ENCODE data around the gene SYNPR. TPM values are rescaled to one million over a fixed set of nuclear protein-coding genes. Genes with fewer than 3 reads are reported as not detected.
A peak's percentile ranks its signal among the peaks of the same experiment; 100 is the strongest.

SYNPR gene
- polyA plus RNA-seq, 12 donors: 0.07 to 0.11 TPM; not detected in 10

- no peak for DNase-seq
Observed at GRCh38 chr3:63303238-63303637, 25.1 kb downstream of the SYNPR start.

GRCh38 chr3:63304421-63304820 lies 26.3 kb downstream of the SYNPR start:
- no peak for DNase-seq

- no peak for DNase-seq
Observed at GRCh38 chr3:63308072-63308471, 30.0 kb downstream of the SYNPR start.

GRCh38 chr3:63309768-63310167 lies 31.7 kb downstream of the SYNPR start:
- no peak for DNase-seq

GRCh38 chr3:63323766-63324165 lies 45.7 kb downstream of the SYNPR start:
- no peak for DNase-seq

- no peak for DNase-seq
Observed at GRCh38 chr3:63324621-63325020, 46.5 kb downstream of the SYNPR start.

- DNase-seq: no peak
Observed at GRCh38 chr3:63325386-63325785, 47.3 kb downstream of the SYNPR start.

GRCh38 chr3:63328365-63328764 lies 50.3 kb downstream of the SYNPR start:
- DNase-seq: no peak

- DNase-seq: no peak
Observed at GRCh38 chr3:63331520-63331919, 53.4 kb downstream of the SYNPR start.

- DNase-seq: no peak
Observed at GRCh38 chr3:63333815-63334214, 55.7 kb downstream of the SYNPR start.

- peak; percentile 19 for DNase-seq
Observed at GRCh38 chr3:63338351-63338750, 60.2 kb downstream of the SYNPR start.

- DNase-seq: peak; percentile 80
Observed at GRCh38 chr3:63343674-63344073, 65.6 kb downstream of the SYNPR start.

GRCh38 chr3:63344661-63345060 lies 66.6 kb downstream of the SYNPR start:
- DNase-seq: no peak

- DNase-seq: peak; percentile 40
Observed at GRCh38 chr3:63349583-63350573, 71.8 kb downstream of the SYNPR start.

GRCh38 chr3:63351159-63352007 lies 73.3 kb downstream of the SYNPR start:
- DNase-seq: peak; percentile 42

GRCh38 chr3:63352008-63352279 lies 73.8 kb downstream of the SYNPR start:
- DNase-seq: no peak

- no peak for DNase-seq
Observed at GRCh38 chr3:63353383-63353782, 75.3 kb downstream of the SYNPR start.

GRCh38 chr3:63354160-63354559 lies 76.1 kb downstream of the SYNPR start:
- DNase-seq: no peak

- no peak for DNase-seq
Observed at GRCh38 chr3:63355809-63356208, 77.7 kb downstream of the SYNPR start.

- peak; percentile 11 for DNase-seq
Observed at GRCh38 chr3:63364495-63364894, 86.4 kb downstream of the SYNPR start.

GRCh38 chr3:63364910-63365309 lies 86.8 kb downstream of the SYNPR start:
- DNase-seq: no peak

- DNase-seq: no peak
Observed at GRCh38 chr3:63365671-63366070, 87.6 kb downstream of the SYNPR start.

GRCh38 chr3:63370094-63370493 lies 92.0 kb downstream of the SYNPR start:
- no peak for DNase-seq

Measured in muscle of arm (tissue), 12 donors.